Keratinocyte (primary cell): ENCODE data around the gene FHAD1.

ENCODE experiments used
- EZH2 ChIP-seq: IDR thresholded peaks from one replicate; pipeline ENCODE4 v1.6.1; 2012; ENCODE audit warnings: inconsistent platforms, mild to moderate bottlenecking, low read length, moderate library complexity
- TF ChIP-seq, protein P1 (sequence below), 3 experiments: IDR thresholded peaks in 1 of 3; conservative IDR thresholded peaks in 1 of 3; optimal IDR thresholded peaks in 1 of 3; 2 replicates in 2 of 3; 3 replicates in 1 of 3; pipeline versions ENCODE3 to v1.5.1; 2011; ENCODE audit warnings: low read length in 3 of 3, mild to moderate bottlenecking in 3 of 3, moderate library complexity in 2 of 3, control low read depth in 1 of 3, inconsistent platforms in 1 of 3; ENCODE audit not compliant: insufficient read depth in 2 of 3; ENCODE audit errors: extremely low read depth in 1 of 3

- TF ChIP-seq, protein P1, sequence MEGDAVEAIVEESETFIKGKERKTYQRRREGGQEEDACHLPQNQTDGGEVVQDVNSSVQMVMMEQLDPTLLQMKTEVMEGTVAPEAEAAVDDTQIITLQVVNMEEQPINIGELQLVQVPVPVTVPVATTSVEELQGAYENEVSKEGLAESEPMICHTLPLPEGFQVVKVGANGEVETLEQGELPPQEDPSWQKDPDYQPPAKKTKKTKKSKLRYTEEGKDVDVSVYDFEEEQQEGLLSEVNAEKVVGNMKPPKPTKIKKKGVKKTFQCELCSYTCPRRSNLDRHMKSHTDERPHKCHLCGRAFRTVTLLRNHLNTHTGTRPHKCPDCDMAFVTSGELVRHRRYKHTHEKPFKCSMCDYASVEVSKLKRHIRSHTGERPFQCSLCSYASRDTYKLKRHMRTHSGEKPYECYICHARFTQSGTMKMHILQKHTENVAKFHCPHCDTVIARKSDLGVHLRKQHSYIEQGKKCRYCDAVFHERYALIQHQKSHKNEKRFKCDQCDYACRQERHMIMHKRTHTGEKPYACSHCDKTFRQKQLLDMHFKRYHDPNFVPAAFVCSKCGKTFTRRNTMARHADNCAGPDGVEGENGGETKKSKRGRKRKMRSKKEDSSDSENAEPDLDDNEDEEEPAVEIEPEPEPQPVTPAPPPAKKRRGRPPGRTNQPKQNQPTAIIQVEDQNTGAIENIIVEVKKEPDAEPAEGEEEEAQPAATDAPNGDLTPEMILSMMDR (optimal IDR thresholded peaks at IDR 0.05 in 1 of 3, IDR thresholded peaks at IDR 0.05 in 1 of 3, conservative IDR thresholded peaks at IDR 0.05 in 1 of 3; ENCODE audit: extremely low read depth in 1 of 3, insufficient read depth in 2 of 3, low read length in 3 of 3) = no peak
- no peak for TF ChIP-seq EZH2
These were observed 95.5 kb downstream of the FHAD1 start for GRCh38 chr1:15342408-15342967.
